Lower leg skin (tissue), 4 donors: ENCODE data around the gene APOL5. TPM values are rescaled to one million over a fixed set of nuclear protein-coding genes. Genes with fewer than 3 reads are reported as not detected.

Experiments
- DNase-seq, 2 donors: peaks; one replicate each; pipeline ENCODE4 v3.0.0-alpha.2; 2019; ENCODE audit warnings: low spot score in 2 of 2
- H3K4me3 ChIP-seq: fragments of 200-600 bp; sonication (generic); 2 replicates; pipeline ENCODE4 v1.5.1; 2017; ENCODE audit warnings: mild to moderate bottlenecking, low read depth; ENCODE audit not compliant: poor library complexity, severe bottlenecking
- CTCF ChIP-seq, 3 donors: fragments of 450-650 bp; IDR thresholded peaks; one replicate each; pipeline ENCODE4 v1.5.1; 2016; ENCODE audit warnings: antibody characterized with exemption in 3 of 3, mild to moderate bottlenecking in 3 of 3, moderate library complexity in 2 of 3
- POLR2A ChIP-seq, 2 donors: fragments of 450-650 bp; IDR thresholded peaks; one replicate each; pipeline ENCODE4 v1.6.1; 2016 to 2017; ENCODE audit warnings: antibody characterized with exemption in 2 of 2, mild to moderate bottlenecking in 1 of 2, moderate library complexity in 1 of 2
- WGBS, 2 donors: methylation state at CpG; one replicate each; pipeline ENCODE4 v1.1.5; 2018; 5-methylcytosine and 5-hydroxymethylcytosine counted together
- intact Hi-C: fragments of 100-400 bp; cut with DNase I; formaldehyde crosslinking; loops from one replicate; pipeline ENCODE4 v1.15.0; 2023; ENCODE audit warnings: low total_unique reads
- total RNA-seq, 4 donors: library from RNA; depleted of rRNA; stranded (reverse); fragments of >200 nt; gene quantifications; one replicate each; pipeline ENCODE4 v1.1.0, GENCODE V29; 2016

Gene APOL5
- total RNA-seq, 4 donors from 2014 or later = not detected

- H3K4me3 ChIP-seq = no peak overlapping the region
- DNase-seq = no peak
- WGBS, 2 donors = 92 to 93% methylated on average over 9 of the region's 9 CpGs
- intact Hi-C loops = no loop called here
- TF ChIP-seq POLR2A (IDR thresholded peaks at IDR 0.05) (no peak), CTCF (IDR thresholded peaks at IDR 0.05) (no peak)
These were observed 28.6 kb downstream of the APOL5 start for GRCh38 chr22:35746248-35746647.

- intact Hi-C loops = no loop called here
- no peak for DNase-seq
- no peak overlapping the region for H3K4me3 ChIP-seq
- WGBS, 2 donors = 77 to 81% methylated on average over 4 of the region's 4 CpGs
- no peak for TF ChIP-seq CTCF (IDR thresholded peaks at IDR 0.05)
- no peak for TF ChIP-seq POLR2A (IDR thresholded peaks at IDR 0.05)
These were observed 29.5 kb downstream of the APOL5 start for GRCh38 chr22:35746946-35747703.

GRCh38 chr22:35749808-35750207 is 32.1 kb downstream of the APOL5 start:
- 38 to 39% methylated on average over 10 of the region's 10 CpGs for WGBS, 2 donors
- no peak for DNase-seq
- TF ChIP-seq POLR2A (IDR thresholded peaks at IDR 0.05) = no peak
- TF ChIP-seq CTCF (IDR thresholded peaks at IDR 0.05) = no peak
- no peak overlapping the region for H3K4me3 ChIP-seq
- intact Hi-C loops = loop anchor here (10.0 kb wide), 1 partner anchor 1395 kb away; the partner anchor contains the start of gene IL2RB

GRCh38 chr22:35752006-35752862 is 34.6 kb downstream of the APOL5 start:
- TF ChIP-seq CTCF (IDR thresholded peaks at IDR 0.05) = no peak
- TF ChIP-seq POLR2A (IDR thresholded peaks at IDR 0.05) = no peak
- H3K4me3 ChIP-seq = no peak overlapping the region
- 64 to 69% methylated on average over 5 of the region's 5 CpGs for WGBS, 2 donors
- DNase-seq = no peak
- intact Hi-C loops = loop anchor here (10.0 kb wide), 1 partner anchor 1393 kb away; the partner anchor contains the start of gene IL2RB

- intact Hi-C loops = loop anchor here (10.0 kb wide), 1 partner anchor 1392 kb away; the partner anchor contains the start of gene IL2RB
These were observed 35.2 kb downstream of the APOL5 start for GRCh38 chr22:35752863-35753189.

More at GRCh38 chr22:35752863-35753189, 35.2 kb downstream of the APOL5 start:
- no peak for DNase-seq
- no peak overlapping the region for H3K4me3 ChIP-seq
- 71 to 77% methylated on average over 3 of the region's 3 CpGs for WGBS, 2 donors
- TF ChIP-seq CTCF (IDR thresholded peaks at IDR 0.05) = no peak
